Panc1 (cell line): ENCODE measurements around the gene CHEK2.
A peak's percentile ranks its signal among the peaks of the same experiment; 100 is the strongest.

ENCODE experiments used
- CTCF ChIP-seq: fragments of 450-650 bp; IDR thresholded peaks from 2 replicates; pipeline ENCODE4 v1.5.1; 2017; ENCODE audit warnings: mild to moderate bottlenecking
- POLR2AphosphoS5 ChIP-seq: IDR thresholded peaks from 2 replicates; pipeline ENCODE4 v1.6.1; 2012; ENCODE audit warnings: mild to moderate bottlenecking, low read depth, low read length, moderate library complexity
- REST ChIP-seq, 2 experiments: IDR thresholded peaks; 2 replicates each; pipeline ENCODE4 v1.6.1; 2011 to 2012; ENCODE audit warnings: low read depth in 2 of 2, control low read depth in 1 of 2, low read length in 1 of 2, mild to moderate bottlenecking in 1 of 2, moderate library complexity in 1 of 2; ENCODE audit not compliant: insufficient read depth in 1 of 2
- SIN3A ChIP-seq: IDR thresholded peaks from 2 replicates; pipeline ENCODE4 v1.6.1; 2012; ENCODE audit warnings: low read depth, mild to moderate bottlenecking, low read length, moderate library complexity, borderline replicate concordance; ENCODE audit not compliant: insufficient read depth
- TCF7L2 ChIP-seq: IDR thresholded peaks from 2 replicates; pipeline ENCODE4 v1.6.1; 2011; ENCODE audit warnings: mild to moderate bottlenecking, low read depth, low read length, inconsistent platforms

- TF ChIP-seq CTCF, result no peak; the same call in 1 of the 2 replicates
- TF ChIP-seq REST (IDR thresholded peaks at IDR 0.05; ENCODE audit: insufficient read depth in 1 of 2, low read depth in 2 of 2, low read length in 1 of 2), result no peak
- TF ChIP-seq POLR2AphosphoS5, result peak; percentile 69
- 0 out of 2 replicates have a peak, but pooled peaks have one; percentile 48 for TF ChIP-seq SIN3A
- TF ChIP-seq TCF7L2, result peak; percentile 12; the same call in 1 of the 2 replicates
These were observed 31.2 kb upstream of the CHEK2 start, which contains the start of gene CCDC117 for GRCh38 chr22:28772633-28773460.
